Kidney epithelial cell (primary cell): Measurements from ENCODE around the gene TFF3. TPM values are rescaled to one million over a fixed set of nuclear protein-coding genes. Genes with fewer than 3 reads are reported as not detected.

Experiments used
- DNase-seq: peaks from one replicate; pipeline ENCODE4 v3.0.0-alpha.2; 2010; ENCODE audit warnings: low read depth
- H3K27me3 ChIP-seq: 2 replicates; pipeline ENCODE4 v1.6.0; 2011; ENCODE audit warnings: low read length; ENCODE audit not compliant: control insufficient read depth, insufficient read depth
- H3K36me3 ChIP-seq: 2 replicates; pipeline ENCODE4 v1.5.1; 2011; ENCODE audit warnings: low read length; ENCODE audit not compliant: control insufficient read depth, insufficient read depth
- H3K4me3 ChIP-seq: 2 replicates; pipeline ENCODE4 v1.5.1; 2011; ENCODE audit warnings: low read depth, mild to moderate bottlenecking, control low read depth, low read length
- total RNA-seq: library from RNA; depleted of rRNA; stranded (reverse); fragments of >200 nt; gene quantifications from 2 replicates; pipeline ENCODE4 v1.2.3, GENCODE V29; 2015
- TF ChIP-seq, protein P1 (sequence below): IDR thresholded peaks from 2 replicates; pipeline ENCODE4 v1.5.1; 2011; ENCODE audit warnings: mild to moderate bottlenecking, moderate library complexity, low read length, control low read depth, inconsistent platforms; ENCODE audit not compliant: insufficient read depth, poor library complexity, severe bottlenecking

TFF3 gene
- total RNA-seq, 1 donor from 2014 or later = 0.17 TPM

GRCh38 chr21:42299324-42300044 lies 15.7 kb downstream of the TFF3 start:
- TF ChIP-seq, protein P1, sequence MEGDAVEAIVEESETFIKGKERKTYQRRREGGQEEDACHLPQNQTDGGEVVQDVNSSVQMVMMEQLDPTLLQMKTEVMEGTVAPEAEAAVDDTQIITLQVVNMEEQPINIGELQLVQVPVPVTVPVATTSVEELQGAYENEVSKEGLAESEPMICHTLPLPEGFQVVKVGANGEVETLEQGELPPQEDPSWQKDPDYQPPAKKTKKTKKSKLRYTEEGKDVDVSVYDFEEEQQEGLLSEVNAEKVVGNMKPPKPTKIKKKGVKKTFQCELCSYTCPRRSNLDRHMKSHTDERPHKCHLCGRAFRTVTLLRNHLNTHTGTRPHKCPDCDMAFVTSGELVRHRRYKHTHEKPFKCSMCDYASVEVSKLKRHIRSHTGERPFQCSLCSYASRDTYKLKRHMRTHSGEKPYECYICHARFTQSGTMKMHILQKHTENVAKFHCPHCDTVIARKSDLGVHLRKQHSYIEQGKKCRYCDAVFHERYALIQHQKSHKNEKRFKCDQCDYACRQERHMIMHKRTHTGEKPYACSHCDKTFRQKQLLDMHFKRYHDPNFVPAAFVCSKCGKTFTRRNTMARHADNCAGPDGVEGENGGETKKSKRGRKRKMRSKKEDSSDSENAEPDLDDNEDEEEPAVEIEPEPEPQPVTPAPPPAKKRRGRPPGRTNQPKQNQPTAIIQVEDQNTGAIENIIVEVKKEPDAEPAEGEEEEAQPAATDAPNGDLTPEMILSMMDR = no peak
- no peak for DNase-seq
- Histone ChIP-seq H3K27me3 (peaks cover 16% of the 10 kb centered on the region), H3K4me3 (no peak overlapping the region), H3K36me3 (no peaks in the 10 kb centered on the region)

GRCh38 chr21:42298657-42299056 lies 16.6 kb downstream of the TFF3 start:
- Histone ChIP-seq H3K4me3 (no peak overlapping the region), H3K27me3 (peaks cover 14% of the 10 kb centered on the region), H3K36me3 (no peaks in the 10 kb centered on the region)
- TF ChIP-seq, protein P1 = no peak
- no peak for DNase-seq

DNA sequence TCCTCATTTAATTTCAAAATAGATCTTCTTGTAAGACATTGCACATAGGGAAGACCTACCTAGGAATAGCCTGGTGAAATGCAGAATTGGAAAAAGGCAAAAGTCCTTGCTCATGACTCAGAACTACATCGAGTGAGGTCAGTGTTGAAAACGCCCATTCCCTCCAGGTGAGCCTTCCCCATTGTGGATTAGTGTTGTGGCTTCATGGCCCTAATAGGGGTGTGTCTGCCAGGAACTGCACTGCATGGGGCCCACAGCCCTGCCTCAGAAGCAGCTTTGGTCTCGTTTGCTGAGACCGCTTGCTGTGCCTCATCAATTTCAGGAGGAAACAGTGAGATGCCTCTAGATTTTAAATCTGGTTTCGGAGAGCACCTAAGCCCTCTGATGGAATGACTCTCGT lies 17.0 kb downstream of the TFF3 start:
- DNase-seq = no peak
- Histone ChIP-seq H3K4me3 (no peak overlapping the region), H3K36me3 (no peaks in the 10 kb centered on the region), H3K27me3 (peaks cover 14% of the 10 kb centered on the region)
- TF ChIP-seq, protein P1 = no peak

DNA sequence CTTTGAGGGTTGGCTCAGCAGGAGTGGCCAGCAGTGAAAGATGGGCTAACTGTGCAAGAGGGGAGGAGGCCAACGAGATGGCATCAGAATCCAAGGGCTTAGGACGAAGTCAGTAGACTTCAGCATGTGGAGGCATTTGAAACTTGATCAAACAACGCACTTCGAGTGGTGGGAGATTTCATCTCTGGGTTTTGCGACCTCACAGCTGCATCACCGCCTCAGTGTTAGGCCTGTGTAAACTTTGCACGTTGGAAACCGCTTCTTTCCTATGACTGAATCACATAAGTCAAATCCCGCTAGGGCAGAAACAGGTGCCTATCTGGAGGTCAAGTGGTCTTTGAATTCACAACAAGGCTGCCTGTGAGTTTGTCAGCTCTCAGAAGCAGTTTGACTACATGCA lies 17.8 kb downstream of the TFF3 start:
- Histone ChIP-seq H3K27me3 (peaks cover 13% of the 10 kb centered on the region), H3K4me3 (no peak overlapping the region)
- TF ChIP-seq, protein P1 = no peak

DNA sequence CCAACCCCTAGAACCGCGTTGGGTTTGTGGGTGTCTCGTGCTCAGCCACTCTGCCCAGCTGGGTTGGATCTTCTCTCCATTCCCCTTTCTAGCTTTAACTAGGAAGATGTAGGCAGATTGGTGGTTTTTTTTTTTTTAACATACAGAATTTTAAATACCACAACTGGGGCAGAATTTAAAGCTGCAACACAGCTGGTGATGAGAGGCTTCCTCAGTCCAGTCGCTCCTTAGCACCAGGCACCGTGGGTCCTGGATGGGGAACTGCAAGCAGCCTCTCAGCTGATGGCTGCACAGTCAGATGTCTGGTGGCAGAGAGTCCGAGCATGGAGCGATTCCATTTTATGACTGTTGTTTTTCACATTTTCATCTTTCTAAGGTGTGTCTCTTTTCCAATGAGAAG lies 18.7 kb downstream of the TFF3 start:
- no peak for DNase-seq
- Histone ChIP-seq H3K4me3 (no peak overlapping the region), H3K36me3 (no peaks in the 10 kb centered on the region), H3K27me3 (peaks cover 8% of the 10 kb centered on the region)
- TF ChIP-seq, protein P1 = no peak

More for the DNA sequence above, 17.8 kb downstream of the TFF3 start:
- DNase-seq = no peak
- H3K36me3 ChIP-seq = no peaks in the 10 kb centered on the region

GRCh38 chr21:42295845-42296244 lies 19.4 kb downstream of the TFF3 start:
- TF ChIP-seq, protein P1 = no peak
- no peak overlapping the region for H3K4me3 ChIP-seq
- DNase-seq = no peak
- peaks cover 8% of the 10 kb centered on the region for H3K27me3 ChIP-seq
- H3K36me3 ChIP-seq = no peaks in the 10 kb centered on the region
